Natural killer cell (primary cell): ENCODE data around the gene MSANTD2. TPM values are rescaled to one million over a fixed set of nuclear protein-coding genes. Genes with fewer than 3 reads are reported as not detected.

Experiments
- ATAC-seq, 3 donors: fragments of 150-1000 bp in 2 of 3; fragments of 200-7000 bp in 1 of 3; cut with Tn5 transposase; 1 replicate in 1 of 3; 2 replicates in 2 of 3; pipeline ENCODE4 v1.10.0; 2021; ENCODE audit warnings: mild to moderate bottlenecking in 2 of 3, moderate library complexity in 2 of 3
- DNase-seq, 2 donors: peaks; one replicate each; pipeline versions ENCODE4 v3.0.0 to v3.0.0-alpha.2; 2013 to 2021; ENCODE audit warnings: mixed read lengths in 1 of 2
- H3K27ac ChIP-seq: one replicate; pipeline ENCODE4 v1.5.1; 2013; ENCODE audit warnings: mild to moderate bottlenecking, low read length
- H3K27me3 ChIP-seq: one replicate; pipeline ENCODE4 v1.6.1; 2013; ENCODE audit warnings: low read length; ENCODE audit not compliant: control insufficient read depth, insufficient read depth
- H3K36me3 ChIP-seq: one replicate; pipeline ENCODE4 v1.6.1; 2013; ENCODE audit warnings: low read length; ENCODE audit not compliant: control insufficient read depth, insufficient read depth
- H3K4me1 ChIP-seq: one replicate; pipeline ENCODE4 v1.6.1; 2013; ENCODE audit warnings: low read length; ENCODE audit not compliant: control insufficient read depth, insufficient read depth
- H3K4me3 ChIP-seq: one replicate; pipeline ENCODE4 v1.5.1; 2013; ENCODE audit warnings: low read length
- H3K9me3 ChIP-seq: one replicate; pipeline ENCODE4 v1.6.1; 2013; ENCODE audit warnings: low read length; ENCODE audit not compliant: control insufficient read depth, insufficient read depth
- H3K27ac Mint-ChIP-seq, 2 donors: one replicate each; pipeline ENCODE4 v1.8.0; 2022; ENCODE audit warnings: mild to moderate bottlenecking in 2 of 2, mixed read lengths in 2 of 2, moderate library complexity in 1 of 2
- H3K27me3 Mint-ChIP-seq, 2 donors: one replicate each; pipeline ENCODE4 v1.8.0; 2022; ENCODE audit warnings: low read depth in 2 of 2, mixed read lengths in 2 of 2
- H3K36me3 Mint-ChIP-seq: one replicate; pipeline ENCODE4 v1.8.0; 2022; ENCODE audit warnings: mixed read lengths
- H3K4me1 Mint-ChIP-seq, 2 donors: one replicate each; pipeline ENCODE4 v1.8.0; 2022; ENCODE audit warnings: mixed read lengths in 2 of 2
- H3K4me3 Mint-ChIP-seq: one replicate; pipeline ENCODE4 v1.8.0; 2022; ENCODE audit warnings: mild to moderate bottlenecking, moderate library complexity, mixed read lengths
- H3K9me3 Mint-ChIP-seq, 2 donors: one replicate each; pipeline ENCODE4 v1.8.0; 2022; ENCODE audit warnings: mixed read lengths in 2 of 2
- WGBS: methylation state at CpG from one replicate; pipeline ENCODE4 v1.1.7; 2013; ENCODE audit warnings: missing lambda C conversion rate; ENCODE audit not compliant: insufficient coverage; 5-methylcytosine and 5-hydroxymethylcytosine counted together
- intact Hi-C: fragments of 100-400 bp; cut with micrococcal nuclease; formaldehyde crosslinking; loops from one replicate; pipeline ENCODE4 v1.14.2; 2022
- total RNA-seq, 4 donors: library from RNA; stranded (reverse); fragments of 120-200 nt in 1 of 4; gene quantifications; one replicate each; pipeline versions ENCODE4 v1.2.3 to v1.2.4, GENCODE V29; 2013 to 2022
- TF ChIP-seq, protein P1 (sequence below): fragments of 200-600 bp; IDR thresholded peaks from one replicate; pipeline ENCODE4 v1.8.0; 2022; ENCODE audit warnings: antibody characterized with exemption

MSANTD2 gene
- total RNA-seq, 3 donors from 2014 or later (not counting 1 experiment from before 2014, with no cell fraction given) = 10.1 to 14.1 (median 13.3) TPM

DNA sequence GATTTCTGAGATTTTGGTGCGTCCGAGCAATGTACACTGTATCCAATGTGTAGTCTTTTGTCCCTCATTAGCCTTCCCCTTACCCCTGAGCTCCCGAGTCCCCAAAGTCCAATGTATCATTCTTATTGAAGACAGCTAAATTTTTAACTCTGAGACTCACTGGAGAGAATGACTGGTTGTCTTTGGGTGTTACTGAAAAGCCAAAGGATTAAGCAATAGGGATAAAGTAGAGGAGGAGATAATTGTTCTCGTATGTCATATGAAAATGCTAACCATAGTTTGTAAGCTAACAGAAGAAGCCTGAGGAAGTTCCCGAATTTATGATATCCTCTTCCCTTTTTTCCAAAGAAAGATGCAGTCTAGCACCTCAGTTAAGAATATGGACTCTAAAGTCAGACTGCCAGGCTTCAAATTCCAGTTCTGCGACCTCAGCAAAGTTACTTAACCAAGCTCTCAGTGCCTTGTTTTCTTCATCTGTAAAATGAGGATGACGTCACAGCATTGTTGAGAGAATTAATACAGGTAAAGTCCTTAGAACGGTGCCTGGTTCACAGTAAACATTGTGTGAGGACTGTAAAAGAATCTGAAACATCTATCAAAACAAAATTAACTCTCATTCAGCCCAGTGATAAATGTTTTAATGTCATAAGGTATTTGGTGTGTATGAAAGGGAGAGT, 1.6 kb upstream of the MSANTD2 start:
- intact Hi-C loops = no loop called here
- ATAC-seq (no peak), DNase-seq (no peak)
- Mint-ChIP-seq H3K36me3 (no peaks in the 10 kb centered on the region), H3K27ac (peak overlapping the region; percentile 88 to 97), H3K27me3 (no peaks in the 10 kb centered on the region), H3K9me3 (no peaks in the 10 kb centered on the region), H3K4me1 (peaks cover 16 to 23% of the 10 kb centered on the region in 2 donors), H3K4me3 (peak overlapping the region; percentile 86)
- no peaks in the 10 kb centered on the region for H3K27me3 ChIP-seq
- TF ChIP-seq, protein P1, sequence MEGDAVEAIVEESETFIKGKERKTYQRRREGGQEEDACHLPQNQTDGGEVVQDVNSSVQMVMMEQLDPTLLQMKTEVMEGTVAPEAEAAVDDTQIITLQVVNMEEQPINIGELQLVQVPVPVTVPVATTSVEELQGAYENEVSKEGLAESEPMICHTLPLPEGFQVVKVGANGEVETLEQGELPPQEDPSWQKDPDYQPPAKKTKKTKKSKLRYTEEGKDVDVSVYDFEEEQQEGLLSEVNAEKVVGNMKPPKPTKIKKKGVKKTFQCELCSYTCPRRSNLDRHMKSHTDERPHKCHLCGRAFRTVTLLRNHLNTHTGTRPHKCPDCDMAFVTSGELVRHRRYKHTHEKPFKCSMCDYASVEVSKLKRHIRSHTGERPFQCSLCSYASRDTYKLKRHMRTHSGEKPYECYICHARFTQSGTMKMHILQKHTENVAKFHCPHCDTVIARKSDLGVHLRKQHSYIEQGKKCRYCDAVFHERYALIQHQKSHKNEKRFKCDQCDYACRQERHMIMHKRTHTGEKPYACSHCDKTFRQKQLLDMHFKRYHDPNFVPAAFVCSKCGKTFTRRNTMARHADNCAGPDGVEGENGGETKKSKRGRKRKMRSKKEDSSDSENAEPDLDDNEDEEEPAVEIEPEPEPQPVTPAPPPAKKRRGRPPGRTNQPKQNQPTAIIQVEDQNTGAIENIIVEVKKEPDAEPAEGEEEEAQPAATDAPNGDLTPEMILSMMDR = no peak
- 84% methylated on average over 6 of the region's 8 CpGs for WGBS
- H3K4me3 ChIP-seq = no peak overlapping the region
- H3K9me3 ChIP-seq = no peaks in the 10 kb centered on the region
- H3K36me3 ChIP-seq = no peaks in the 10 kb centered on the region
- H3K4me1 ChIP-seq = peaks cover 13% of the 10 kb centered on the region
- H3K27ac ChIP-seq = no peak overlapping the region

DNA sequence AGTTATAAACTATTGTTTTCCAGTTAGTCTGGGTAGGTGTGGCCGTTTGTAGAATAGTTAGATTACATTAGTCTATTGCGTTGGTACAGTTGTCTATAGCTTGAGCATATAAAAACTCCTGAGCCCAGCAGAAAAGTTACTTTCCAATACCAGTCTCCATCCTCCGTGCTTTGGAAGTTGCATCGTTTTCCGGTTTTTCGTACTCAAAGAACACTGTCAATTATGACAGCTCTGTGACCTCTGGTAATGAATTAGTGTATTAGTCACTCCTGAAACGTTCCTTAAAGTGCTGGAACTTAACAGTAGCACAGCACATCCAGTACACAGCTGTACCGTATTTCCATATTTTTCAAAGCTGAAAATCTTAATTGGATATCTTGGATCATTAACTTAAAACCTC, 808 bp upstream of the MSANTD2 start:
- H3K4me1 Mint-ChIP-seq = peaks cover 16 to 23% of the 10 kb centered on the region in 2 donors
- H3K4me3 ChIP-seq = peak overlapping the region; percentile 86
- H3K27me3 ChIP-seq = no peaks in the 10 kb centered on the region
- no peaks in the 10 kb centered on the region for H3K27me3 Mint-ChIP-seq
- H3K9me3 Mint-ChIP-seq = no peaks in the 10 kb centered on the region
- H3K4me3 Mint-ChIP-seq = peak overlapping the region; percentile 86
- ATAC-seq = no peak
- peak overlapping the region; percentile 96 for H3K27ac ChIP-seq
- peak overlapping the region; percentile 88 to 97 for H3K27ac Mint-ChIP-seq
- TF ChIP-seq, protein P1 = no peak
- no peak for DNase-seq
- no peaks in the 10 kb centered on the region for H3K36me3 ChIP-seq
- intact Hi-C loops = no loop called here
- peaks cover 13% of the 10 kb centered on the region for H3K4me1 ChIP-seq
- H3K36me3 Mint-ChIP-seq = no peaks in the 10 kb centered on the region
- WGBS = 16% methylated on average over 8 of the region's 8 CpGs
- no peaks in the 10 kb centered on the region for H3K9me3 ChIP-seq

DNA sequence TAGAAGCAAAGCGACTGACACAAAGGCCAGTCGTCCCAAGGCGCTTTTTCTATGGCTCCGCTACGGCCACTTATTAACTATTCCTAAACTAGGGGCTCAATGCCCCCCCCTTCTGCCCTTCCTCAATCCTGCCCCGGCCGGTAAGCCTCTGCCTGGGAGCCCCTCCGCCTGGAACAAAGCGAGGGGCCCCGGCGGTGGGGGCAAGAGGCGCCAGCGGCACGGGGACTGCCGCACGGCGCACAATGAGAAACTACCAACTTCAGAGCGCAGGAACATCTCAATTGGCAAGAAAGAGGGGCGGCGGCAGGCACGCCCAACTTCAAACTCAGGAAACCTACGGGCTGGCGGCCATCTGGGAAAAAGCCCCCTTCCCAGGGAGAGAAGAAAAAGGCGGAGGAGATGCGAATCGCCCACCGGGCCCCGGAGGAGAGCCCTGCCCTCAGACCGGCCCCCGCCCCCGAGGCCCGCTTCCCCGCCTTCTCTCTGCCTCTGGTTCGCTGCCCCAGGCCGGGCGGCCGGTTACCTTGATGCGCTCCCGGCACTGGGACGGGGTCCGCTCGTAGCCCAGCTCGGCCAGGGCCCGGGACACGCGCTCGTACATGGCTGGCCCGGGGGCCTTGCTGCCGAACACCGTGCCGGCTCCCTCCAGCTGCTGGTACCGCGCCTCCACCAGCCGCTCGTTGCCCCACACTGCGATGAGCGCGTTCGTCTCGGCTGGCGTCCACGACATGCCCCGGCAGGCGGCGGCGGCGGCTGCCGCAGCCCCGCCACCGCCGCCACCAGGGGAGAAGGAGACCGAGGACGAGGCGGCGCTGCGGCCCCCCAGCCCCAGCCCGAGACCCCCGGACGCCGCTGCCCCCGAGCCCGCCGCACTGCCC, 619 bp downstream of the MSANTD2 start:
- no peaks in the 10 kb centered on the region for H3K36me3 Mint-ChIP-seq
- peak overlapping the region; percentile 86 for H3K4me3 ChIP-seq

More for the DNA sequence above, 619 bp downstream of the MSANTD2 start:
- Histone ChIP-seq H3K27me3 (no peaks in the 10 kb centered on the region), H3K9me3 (no peaks in the 10 kb centered on the region), H3K27ac (peak overlapping the region; percentile 96), H3K36me3 (no peaks in the 10 kb centered on the region), H3K4me1 (peaks cover 13% of the 10 kb centered on the region)
- peak; percentile 18 to 68 for DNase-seq
- no peaks in the 10 kb centered on the region for H3K9me3 Mint-ChIP-seq
- H3K4me1 Mint-ChIP-seq = peaks cover 16 to 23% of the 10 kb centered on the region in 2 donors
- TF ChIP-seq, protein P1 = no peak
- under 1% methylated on average over 83 of the region's 83 CpGs for WGBS
- ATAC-seq = peak; percentile 52 to 63 (median 54)
- H3K27ac Mint-ChIP-seq = peak overlapping the region; percentile 88 to 97
- H3K27me3 Mint-ChIP-seq = no peaks in the 10 kb centered on the region
- intact Hi-C loops = loop anchor here (2.0 kb wide), 1 partner anchor 37 kb away; the partner anchor contains the start of gene ESAM
- H3K4me3 Mint-ChIP-seq = peak overlapping the region; percentile 93
